ENCODE measurements around the gene PIGW. TPM values are rescaled to one million over a fixed set of nuclear protein-coding genes. Genes with fewer than 3 reads are reported as not detected.

Gene PIGW
- total and polyA plus RNA-seq, 2 experiments from 2014 or later = 5.5 to 15.8 TPM

GRCh38 chr17:36494674-36495073 is 40.1 kb upstream of the PIGW start:
- H3K4me1 ChIP-seq (ENCODE audit: insufficient read depth) = no peaks in the 10 kb centered on the region
- Mint-ChIP-seq H3K9me3 (no peaks in the 10 kb centered on the region), H3K4me3 (no peak overlapping the region; the same call in 2 of the 3 replicates), H3K27ac (no peak overlapping the region), H3K36me3 (ENCODE audit: low read depth) (peaks cover 78% of the 10 kb centered on the region), H3K27me3 (ENCODE audit: insufficient read depth, low read depth, poor library complexity) (peaks cover 2% of the 10 kb centered on the region), H3K4me1 (no peaks in the 10 kb centered on the region)
- H3K79me2 ChIP-seq (replicated peaks; ENCODE audit: insufficient read depth) = peaks cover 26% of the 10 kb centered on the region
- peaks cover 12% of the 10 kb centered on the region for H3F3A ChIP-seq (replicated peaks; ENCODE audit: low read depth)
- H3K27ac ChIP-seq (ENCODE audit: low read depth) = peak overlapping the region; percentile 59; the same call in 1 of the 2 replicates
- no peak overlapping the region for H2AFZ ChIP-seq
- H3K4me3 ChIP-seq = no peak overlapping the region
- TF ChIP-seq ZNF114 (CRISPR knock-in tag; IDR thresholded peaks at IDR 0.05) (no peak), EZH2 (IDR thresholded peaks at IDR 0.05; ENCODE audit: low read depth, unreplicated experiment) (no peak), JUNB (IDR thresholded peaks at IDR 0.05; ENCODE audit: unreplicated experiment) (no peak), POLR2AphosphoS5 (IDR thresholded peaks at IDR 0.05; ENCODE audit: low read depth) (no peak), STAT1 (IDR thresholded peaks at IDR 0.05; ENCODE audit: unreplicated experiment) (no peak), CREB1 (CRISPR knock-in tag; IDR thresholded peaks at IDR 0.05; ENCODE audit: low read depth) (no peak), REST (IDR thresholded peaks at IDR 0.05; ENCODE audit: unreplicated experiment) (no peak), ZNF462 (CRISPR knock-in tag; IDR thresholded peaks at IDR 0.05) (no peak), ZNF331 (CRISPR knock-in tag; IDR thresholded peaks at IDR 0.05; ENCODE audit: low read depth) (no peak), CTCF (conservative IDR thresholded peaks at IDR 0.05; ENCODE audit: low read depth in 2 of 2) (no peak), EZH2phosphoT487 (IDR thresholded peaks at IDR 0.05; ENCODE audit: unreplicated experiment) (no peak), ETS1 (IDR thresholded peaks at IDR 0.05) (no peak), NANOG (IDR thresholded peaks at IDR 0.05; ENCODE audit: borderline replicate concordance) (no peak)
- DNase-seq (ENCODE audit: low spot score) (no peak), ATAC-seq (no peak)
- H3K27me3 ChIP-seq (ENCODE audit: insufficient read depth) = no peaks in the 10 kb centered on the region
- H4K20me1 ChIP-seq (replicated peaks; ENCODE audit: insufficient read depth) = peaks cover 20% of the 10 kb centered on the region; the same call in 1 of the 2 replicates
- H3K36me3 ChIP-seq (ENCODE audit: insufficient read depth) = peaks cover 17% of the 10 kb centered on the region
- H3K9me2 ChIP-seq (ENCODE audit: insufficient read depth) = no peaks in the 10 kb centered on the region
- H3K4me2 ChIP-seq = no peak overlapping the region
